DOHH2 (cell line): ENCODE results near the gene RHCE.

Experiments used
- CTCF ChIP-seq: fragments of 200-600 bp; sonication (generic); IDR thresholded peaks from one replicate; pipeline ENCODE4 v1.5.1; 2014; ENCODE audit warnings: antibody characterized with exemption, mild to moderate bottlenecking, low read depth, low read length; ENCODE audit not compliant: poor library complexity, severe bottlenecking
- EZH2phosphoT487 ChIP-seq: fragments of 200-600 bp; sonication (generic); IDR thresholded peaks from 2 replicates; pipeline ENCODE4 v1.6.1; 2017; ENCODE audit warnings: borderline replicate concordance, mild to moderate bottlenecking, antibody characterized with exemption, low read length, moderate library complexity, mixed read lengths

- TF ChIP-seq CTCF: no peak
- TF ChIP-seq EZH2phosphoT487: no peak
Measured at GRCh38 chr1:25360596-25361581, 59.7 kb downstream of the RHCE start.
